Hematopoietic multipotent progenitor cell treated with erythropoietin and hydrocortisone succinate and interleukin-3 and kit ligand, for 4 days (in vitro differentiated cells): Measurements from ENCODE around the gene ITPKC.
"Not testable (repeated sequence)": the region's sequence is repeated elsewhere in the genome, so short reads cannot be mapped to it uniquely, and the experiment has no call there.

Experiments
- DNase-seq: peaks from one replicate; pipeline ENCODE4 v3.0.0-alpha.2; 2015

ITPKC gene

GRCh38 chr19:40742477-40742876, 25.6 kb downstream of the ITPKC start:
- no peak for DNase-seq

GRCh38 chr19:40742886-40743285, 26.0 kb downstream of the ITPKC start:
- DNase-seq = no peak

- no peak for DNase-seq
Measured at GRCh38 chr19:40743926-40744325, 27.0 kb downstream of the ITPKC start.

- DNase-seq = peak; percentile 43
Measured at GRCh38 chr19:40744554-40745401, 27.9 kb downstream of the ITPKC start.

- DNase-seq = no peak
Measured at GRCh38 chr19:40745402-40745780, 28.5 kb downstream of the ITPKC start.

- no peak for DNase-seq
Measured at GRCh38 chr19:40747536-40747935, 30.6 kb downstream of the ITPKC start.

- peak; percentile 100 for DNase-seq
Measured at GRCh38 chr19:40750058-40750873, 33.4 kb downstream of the ITPKC start, which contains the start of gene ACTMAP. ACTMAP (minus strand) TSS chr19:40750477; CDS start chr19:40749803, 674 bp downstream.

- DNase-seq = peak; percentile 99
Measured at GRCh38 chr19:40750874-40751537, 34.1 kb downstream of the ITPKC start, which contains the start of gene SNRPA. SNRPA (plus strand) TSS chr19:40751203; CDS start chr19:40751409, 206 bp downstream.

- peak; percentile 34 for DNase-seq
Measured at GRCh38 chr19:40752257-40752781, 35.4 kb downstream of the ITPKC start.

- DNase-seq = no peak
Measured at GRCh38 chr19:40754611-40755247, 37.8 kb downstream of the ITPKC start.

- DNase-seq = no peak
Measured at GRCh38 chr19:40755248-40755624, 38.3 kb downstream of the ITPKC start.

GRCh38 chr19:40755791-40756190, 38.9 kb downstream of the ITPKC start:
- DNase-seq = no peak

GRCh38 chr19:40756502-40757110, 39.7 kb downstream of the ITPKC start:
- no peak for DNase-seq

- DNase-seq = no peak
Measured at GRCh38 chr19:40758491-40758890, 41.6 kb downstream of the ITPKC start.

GRCh38 chr19:40759352-40759751, 42.4 kb downstream of the ITPKC start:
- no peak for DNase-seq

GRCh38 chr19:40762754-40763470, 46.0 kb downstream of the ITPKC start:
- no peak for DNase-seq

GRCh38 chr19:40763526-40763925, 46.6 kb downstream of the ITPKC start:
- DNase-seq = no peak

- no peak for DNase-seq
Measured at GRCh38 chr19:40763963-40764362, 47.1 kb downstream of the ITPKC start.

GRCh38 chr19:40766385-40766784, 49.5 kb downstream of the ITPKC start:
- DNase-seq = not testable (repeated sequence)

- DNase-seq = no peak
Measured at GRCh38 chr19:40768869-40769268, 52.0 kb downstream of the ITPKC start.
